A549 (cell line): Measurements from ENCODE around the gene SLC6A12. TPM values are rescaled to one million over a fixed set of nuclear protein-coding genes. Genes with fewer than 3 reads are reported as not detected.

Source experiments
- ATAC-seq, 2 experiments: fragments of 200-7000 bp in 1 of 2; fragments of >200 bp in 1 of 2; cut with Nextera tagmentation in 1 of 2; cut with Tn5 transposase in 1 of 2; 3 replicates each; pipeline versions ENCODE4 v1.8.0 to v1.9.1; 2018 to 2020; ENCODE audit warnings: mild to moderate bottlenecking in 1 of 2, moderate library complexity in 1 of 2
- CTCF ChIA-PET: fragments of 300-600 bp; sonication (Branson Sonifier 250); formaldehyde crosslinking; extraction: SDS; loops from one replicate; lab custom pipeline; 2021; ENCODE audit warnings: antibody characterized with exemption, inconsistent platforms; lab: Yijun Ruan, JAX
- POLR2A ChIA-PET: fragments of 350-600 bp; formaldehyde crosslinking; extraction: SDS; loops from one replicate; lab custom pipeline; 2021; ENCODE audit warnings: antibody characterized with exemption, inconsistent platforms; lab: Yijun Ruan, JAX
- DNase-seq, 2 experiments: peaks; one replicate each; pipeline versions ENCODE4 v3.0.0 to v3.0.0-alpha.2; 2011 to 2016; ENCODE audit warnings: low read depth in 1 of 2, low spot score in 1 of 2
- FAIRE-seq: peaks from 2 replicates; lab custom pipeline; 2011; peaks lifted over from hg19 to GRCh38; lab: Jason Lieb, UNC
- H3K27ac ChIP-seq, 2 experiments: fragments of >200 bp; sonication (Bioruptor Twin); formaldehyde crosslinking; 3 replicates each; pipeline ENCODE4 v1.5.1; 2016 to 2017
- H3K4me1 ChIP-seq: fragments of >200 bp; sonication (Bioruptor Twin); formaldehyde crosslinking; 3 replicates; pipeline ENCODE4 v1.6.1; 2016
- H3K4me2 ChIP-seq: fragments of >200 bp; sonication (Bioruptor Twin); formaldehyde crosslinking; 3 replicates; pipeline ENCODE4 v1.6.1; 2016
- H3K4me3 ChIP-seq: fragments of >200 bp; sonication (Bioruptor Twin); formaldehyde crosslinking; 3 replicates; pipeline ENCODE4 v1.5.1; 2016
- H3K9me3 ChIP-seq: fragments of >200 bp; sonication (Bioruptor Twin); formaldehyde crosslinking; 3 replicates; pipeline ENCODE4 v1.6.1; 2016
- CBX2 ChIP-seq: fragments of 200-600 bp; sonication (generic); IDR thresholded peaks from 2 replicates; pipeline ENCODE4 v1.6.1; 2016; ENCODE audit warnings: low read depth, mild to moderate bottlenecking, borderline replicate concordance
- CEBPB ChIP-seq, 2 experiments: fragments of >200 bp in 1 of 2; sonication (Bioruptor Twin) in 1 of 2; formaldehyde crosslinking in 1 of 2; IDR thresholded peaks; 2 replicates each; pipeline ENCODE4 v1.6.1; 2012 to 2016
- CHD2 ChIP-seq: fragments of 150-350 bp; IDR thresholded peaks from 2 replicates; pipeline ENCODE4 v1.6.1; 2014; ENCODE audit warnings: low read length; ENCODE audit not compliant: partially characterized antibody
- EP300 ChIP-seq, 2 experiments: fragments of >200 bp; sonication (Bioruptor Twin); formaldehyde crosslinking; IDR thresholded peaks; 2 replicates in 1 of 2; 3 replicates in 1 of 2; pipeline ENCODE4 v1.6.1; 2016 to 2017
- ESRRA ChIP-seq: fragments of 150-350 bp; IDR thresholded peaks from 2 replicates; pipeline ENCODE4 v1.6.1; 2014; ENCODE audit warnings: mild to moderate bottlenecking, low read length, borderline replicate concordance
- FOSB ChIP-seq: fragments of 250-450 bp; sonication (Bioruptor Pico); IDR thresholded peaks from 2 replicates; pipeline ENCODE4 v1.5.0; 2020; ENCODE audit warnings: mild to moderate bottlenecking, moderate library complexity
- HEYL ChIP-seq: fragments of 250-450 bp; sonication (Bioruptor Pico); IDR thresholded peaks from 2 replicates; pipeline ENCODE4 v1.8.0; 2021; ENCODE audit warnings: mild to moderate bottlenecking, moderate library complexity
- HOXA7 ChIP-seq: fragments of 250-450 bp; sonication (Bioruptor Pico); IDR thresholded peaks from 2 replicates; pipeline ENCODE4 v1.5.0; 2020; ENCODE audit warnings: mild to moderate bottlenecking, moderate library complexity
- HOXB5 ChIP-seq: fragments of 250-450 bp; sonication (Bioruptor Pico); IDR thresholded peaks from 2 replicates; pipeline ENCODE4 v1.5.0; 2020; ENCODE audit warnings: mild to moderate bottlenecking, moderate library complexity
- KDM1A ChIP-seq: fragments of 200-600 bp; sonication (generic); IDR thresholded peaks from 2 replicates; pipeline ENCODE4 v1.6.1; 2016; ENCODE audit warnings: low read depth, mild to moderate bottlenecking
- NFE2L2 ChIP-seq: fragments of 150-350 bp; conservative IDR thresholded peaks from 2 replicates; pipeline ENCODE4 v1.6.1; 2014; ENCODE audit warnings: low read length
- NPAS2 ChIP-seq: fragments of 250-450 bp; sonication (Bioruptor Pico); IDR thresholded peaks from 2 replicates; pipeline ENCODE4 v1.8.0; 2022; ENCODE audit warnings: mild to moderate bottlenecking, moderate library complexity, borderline replicate concordance
- PHF8 ChIP-seq: fragments of 200-600 bp; sonication (generic); IDR thresholded peaks from 2 replicates; pipeline ENCODE4 v1.6.1; 2016; ENCODE audit warnings: low read depth, mild to moderate bottlenecking, antibody characterized with exemption, moderate library complexity, borderline replicate concordance
- RFX5 ChIP-seq: fragments of 450-650 bp; IDR thresholded peaks from 2 replicates; pipeline ENCODE4 v1.7.1; 2014; ENCODE audit warnings: antibody characterized with exemption, mild to moderate bottlenecking, moderate library complexity
- SREBF2 ChIP-seq: fragments of 450-650 bp; IDR thresholded peaks from 2 replicates; pipeline ENCODE4 v1.6.1; 2014; ENCODE audit warnings: mild to moderate bottlenecking, moderate library complexity
- TP53 ChIP-seq: fragments of 250-450 bp; sonication (Bioruptor Pico); IDR thresholded peaks from 2 replicates; pipeline ENCODE4 v1.5.0; 2021; ENCODE audit warnings: mild to moderate bottlenecking, moderate library complexity
- ZC3H11A ChIP-seq: fragments of 450-650 bp; IDR thresholded peaks from 2 replicates; pipeline ENCODE4 v1.6.1; 2014; ENCODE audit warnings: antibody characterized with exemption, mild to moderate bottlenecking
- ZNF302 ChIP-seq: fragments of 250-450 bp; sonication (Bioruptor Pico); IDR thresholded peaks from 2 replicates; pipeline ENCODE4 v1.9.0; 2021; ENCODE audit warnings: inconsistent platforms, mild to moderate bottlenecking, moderate library complexity
- whole genome bisulfite sequencing: methylation state at CpG from one replicate; pipeline ENCODE4 v1.1.6; 2017; ENCODE audit errors: missing lambda C conversion rate; 5-methylcytosine and 5-hydroxymethylcytosine counted together
- polyA plus RNA-seq, 4 experiments: library from polyadenylated mRNA; depleted of rRNA in 3 of 4; stranded (reverse); fragments of >200 nt; fragmentation: RNase III in 1 of 4; extraction: RNeasy Plus Mini Kit Qiagen cat#74134 plus additional on column Dnase treatment in 1 of 4; gene quantifications; 2 replicates in 3 of 4; 3 replicates in 1 of 4; pipeline ENCODE4 v1.2.3, GENCODE V29; 2011 to 2017
- TF ChIP-seq, protein P1 (sequence below): fragments of 150-350 bp; IDR thresholded peaks from 2 replicates; pipeline ENCODE4 v1.6.1; 2014; ENCODE audit warnings: low read depth, mild to moderate bottlenecking, low read length
- TF ChIP-seq, protein P2 (sequence below): fragments of >200 bp; sonication (Bioruptor Twin); formaldehyde crosslinking; IDR thresholded peaks from 3 replicates; pipeline ENCODE4 v1.5.1; 2016
- TF ChIP-seq, protein P3 (sequence below): IDR thresholded peaks from 2 replicates; pipeline ENCODE4 v1.6.1; 2012
- TF ChIP-seq, protein P4 (sequence below): fragments of >200 bp; sonication (Bioruptor Twin); formaldehyde crosslinking; IDR thresholded peaks from 3 replicates; pipeline ENCODE4 v1.6.1; 2016

The SLC6A12 gene
- polyA plus RNA-seq, 2 of the 4 experiments (the other 2 are of a cell fraction), result 0.78 to 4.4 TPM

DNA sequence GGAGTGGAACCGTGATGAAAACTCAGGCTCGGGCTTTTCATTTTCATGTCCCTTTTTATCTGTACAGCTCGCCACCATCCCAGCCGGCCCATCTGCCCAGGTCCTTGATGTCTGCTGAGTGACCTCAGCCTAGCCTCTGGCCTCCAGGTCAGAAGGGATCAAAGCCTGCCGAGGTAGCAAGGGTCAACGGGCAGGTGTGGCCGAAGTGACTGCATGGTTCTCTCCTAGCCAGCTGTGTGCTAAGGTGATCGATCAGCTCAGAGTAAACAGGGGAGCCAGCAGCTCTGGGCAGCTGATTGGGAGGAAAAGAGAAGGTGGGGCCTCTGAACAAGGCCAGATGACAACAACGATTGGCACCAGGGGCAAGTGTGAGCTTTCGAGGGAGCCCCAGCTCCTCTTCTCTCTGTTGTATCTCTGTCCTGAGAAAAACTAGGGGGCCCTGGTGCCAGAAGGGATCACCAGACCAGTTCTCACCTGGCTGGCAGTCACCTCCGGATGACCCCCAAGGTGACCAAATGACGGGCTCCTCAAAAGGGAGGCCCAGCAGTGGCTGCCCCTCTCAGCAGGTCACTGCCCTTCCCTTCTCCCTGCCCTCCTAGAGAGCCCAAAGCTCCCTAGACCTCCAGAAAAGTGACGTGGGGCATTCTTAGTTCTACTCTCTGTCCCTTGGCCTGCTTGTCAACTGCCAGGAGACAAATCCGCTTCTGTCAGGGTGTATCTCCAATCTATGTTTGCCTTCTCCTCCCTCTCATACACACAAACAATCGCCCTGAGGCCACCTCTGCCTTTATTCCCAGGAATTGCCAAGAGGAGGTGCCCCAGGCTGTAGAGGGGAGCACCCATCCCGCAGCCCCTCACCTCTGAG, 3.4 kb downstream of the SLC6A12 start:
- Histone ChIP-seq H3K4me3 (no peak overlapping the region), H3K4me1 (peaks cover 18% of the 10 kb centered on the region)
- no peak for TF ChIP-seq HEYL (CRISPR knock-in tag)
- no peak for TF ChIP-seq EP300 (IDR thresholded peaks at IDR 0.05)
- no peak for TF ChIP-seq CBX2
- TF ChIP-seq, protein P1, sequence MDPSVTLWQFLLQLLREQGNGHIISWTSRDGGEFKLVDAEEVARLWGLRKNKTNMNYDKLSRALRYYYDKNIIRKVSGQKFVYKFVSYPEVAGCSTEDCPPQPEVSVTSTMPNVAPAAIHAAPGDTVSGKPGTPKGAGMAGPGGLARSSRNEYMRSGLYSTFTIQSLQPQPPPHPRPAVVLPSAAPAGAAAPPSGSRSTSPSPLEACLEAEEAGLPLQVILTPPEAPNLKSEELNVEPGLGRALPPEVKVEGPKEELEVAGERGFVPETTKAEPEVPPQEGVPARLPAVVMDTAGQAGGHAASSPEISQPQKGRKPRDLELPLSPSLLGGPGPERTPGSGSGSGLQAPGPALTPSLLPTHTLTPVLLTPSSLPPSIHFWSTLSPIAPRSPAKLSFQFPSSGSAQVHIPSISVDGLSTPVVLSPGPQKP, result no peak
- TF ChIP-seq ESRRA, result no peak
- TF ChIP-seq HOXB5 (CRISPR knock-in tag), result no peak
- no peak for TF ChIP-seq ZC3H11A
- TF ChIP-seq, all 56 proteins: peak for 0
- no peak overlapping the region for H3K4me2 ChIP-seq
- FAIRE-seq (no peak), ATAC-seq (no peak), DNase-seq (no peak)
- POLR2A ChIA-PET, result no interaction called here
- WGBS, result 66% methylated on average over 16 of the region's 16 CpGs
- CTCF ChIA-PET, result interaction anchor here (0.9 to 1.0 kb wide), 2 partner anchors 13 to 23 kb away, joined by 3 read pairs; no protein-coding TSS in a partner anchor
- no peak overlapping the region for H3K27ac ChIP-seq
- H3K9me3 ChIP-seq, result no peaks in the 10 kb centered on the region

DNA sequence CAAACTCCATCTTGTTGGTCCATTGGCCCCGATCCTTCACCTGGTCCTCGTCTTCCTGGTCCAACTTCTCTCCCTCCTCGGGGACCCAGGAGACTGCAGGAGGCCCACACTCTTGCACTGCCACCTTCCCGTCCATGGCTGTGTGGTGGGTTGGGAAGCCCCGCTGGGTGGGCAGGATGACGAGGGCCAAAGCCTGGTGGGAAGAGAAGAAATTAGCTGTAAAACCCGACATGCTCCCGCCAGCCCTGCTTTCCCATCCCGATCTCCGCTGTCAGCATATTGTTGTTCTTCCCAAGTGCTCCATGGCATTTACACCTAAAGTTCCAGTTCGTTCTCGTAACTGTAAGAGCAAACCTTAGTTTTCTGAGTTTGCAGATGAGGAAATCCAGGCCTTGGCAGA, 4.1 kb downstream of the SLC6A12 start:
- TF ChIP-seq CBX2 (no peak), PHF8 (no peak), CEBPB (IDR thresholded peaks at IDR 0.05) (no peak), EP300 (IDR thresholded peaks at IDR 0.05) (no peak), RFX5 (no peak), FOSB (CRISPR knock-in tag) (no peak), TP53 (no peak), HOXB5 (CRISPR knock-in tag) (no peak), CHD2 (no peak), KDM1A (no peak), HOXA7 (CRISPR knock-in tag) (no peak), NPAS2 (CRISPR knock-in tag) (no peak), NFE2L2 (no peak), ZNF302 (CRISPR knock-in tag) (no peak), SREBF2 (no peak)
- TF ChIP-seq, protein P2, sequence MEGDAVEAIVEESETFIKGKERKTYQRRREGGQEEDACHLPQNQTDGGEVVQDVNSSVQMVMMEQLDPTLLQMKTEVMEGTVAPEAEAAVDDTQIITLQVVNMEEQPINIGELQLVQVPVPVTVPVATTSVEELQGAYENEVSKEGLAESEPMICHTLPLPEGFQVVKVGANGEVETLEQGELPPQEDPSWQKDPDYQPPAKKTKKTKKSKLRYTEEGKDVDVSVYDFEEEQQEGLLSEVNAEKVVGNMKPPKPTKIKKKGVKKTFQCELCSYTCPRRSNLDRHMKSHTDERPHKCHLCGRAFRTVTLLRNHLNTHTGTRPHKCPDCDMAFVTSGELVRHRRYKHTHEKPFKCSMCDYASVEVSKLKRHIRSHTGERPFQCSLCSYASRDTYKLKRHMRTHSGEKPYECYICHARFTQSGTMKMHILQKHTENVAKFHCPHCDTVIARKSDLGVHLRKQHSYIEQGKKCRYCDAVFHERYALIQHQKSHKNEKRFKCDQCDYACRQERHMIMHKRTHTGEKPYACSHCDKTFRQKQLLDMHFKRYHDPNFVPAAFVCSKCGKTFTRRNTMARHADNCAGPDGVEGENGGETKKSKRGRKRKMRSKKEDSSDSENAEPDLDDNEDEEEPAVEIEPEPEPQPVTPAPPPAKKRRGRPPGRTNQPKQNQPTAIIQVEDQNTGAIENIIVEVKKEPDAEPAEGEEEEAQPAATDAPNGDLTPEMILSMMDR, result no peak
- TF ChIP-seq, protein P3, sequence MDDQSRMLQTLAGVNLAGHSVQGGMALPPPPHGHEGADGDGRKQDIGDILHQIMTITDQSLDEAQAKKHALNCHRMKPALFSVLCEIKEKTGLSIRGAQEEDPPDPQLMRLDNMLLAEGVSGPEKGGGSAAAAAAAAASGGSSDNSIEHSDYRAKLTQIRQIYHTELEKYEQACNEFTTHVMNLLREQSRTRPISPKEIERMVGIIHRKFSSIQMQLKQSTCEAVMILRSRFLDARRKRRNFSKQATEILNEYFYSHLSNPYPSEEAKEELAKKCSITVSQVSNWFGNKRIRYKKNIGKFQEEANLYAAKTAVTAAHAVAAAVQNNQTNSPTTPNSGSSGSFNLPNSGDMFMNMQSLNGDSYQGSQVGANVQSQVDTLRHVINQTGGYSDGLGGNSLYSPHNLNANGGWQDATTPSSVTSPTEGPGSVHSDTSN, result no peak
- TF ChIP-seq, protein P1, result no peak
- TF ChIP-seq, protein P4, sequence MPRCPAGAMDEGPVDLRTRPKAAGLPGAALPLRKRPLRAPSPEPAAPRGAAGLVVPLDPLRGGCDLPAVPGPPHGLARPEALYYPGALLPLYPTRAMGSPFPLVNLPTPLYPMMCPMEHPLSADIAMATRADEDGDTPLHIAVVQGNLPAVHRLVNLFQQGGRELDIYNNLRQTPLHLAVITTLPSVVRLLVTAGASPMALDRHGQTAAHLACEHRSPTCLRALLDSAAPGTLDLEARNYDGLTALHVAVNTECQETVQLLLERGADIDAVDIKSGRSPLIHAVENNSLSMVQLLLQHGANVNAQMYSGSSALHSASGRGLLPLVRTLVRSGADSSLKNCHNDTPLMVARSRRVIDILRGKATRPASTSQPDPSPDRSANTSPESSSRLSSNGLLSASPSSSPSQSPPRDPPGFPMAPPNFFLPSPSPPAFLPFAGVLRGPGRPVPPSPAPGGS, result no peak
- TF ChIP-seq, all 56 proteins: peak for 0
- no peak for DNase-seq
- H3K4me2 ChIP-seq, result no peak overlapping the region
- no peak for FAIRE-seq
- H3K9me3 ChIP-seq, result no peaks in the 10 kb centered on the region
- peaks cover 18% of the 10 kb centered on the region for H3K4me1 ChIP-seq
- ChIA-PET POLR2A (no interaction called here), CTCF (interaction anchor here (0.9 to 1.0 kb wide), 2 partner anchors 13 to 24 kb away, joined by 3 read pairs; no protein-coding TSS in a partner anchor)
- 81% methylated on average over 12 of the region's 12 CpGs for WGBS
- H3K4me3 ChIP-seq, result no peak overlapping the region
- no peak overlapping the region for H3K27ac ChIP-seq
- ATAC-seq, result no peak
